HCT116 (cell line): Measurements from ENCODE around the gene AUTS2. TPM values are rescaled to one million over a fixed set of nuclear protein-coding genes. Genes with fewer than 3 reads are reported as not detected.

Experiments
- ATAC-seq: fragments of 200-7000 bp; cut with Tn5 transposase; 2 replicates; pipeline ENCODE4 v1.9.1; 2020; ENCODE audit warnings: mild to moderate bottlenecking, moderate library complexity
- BruUV-seq: library from RNA; stranded (reverse); fragments of 400-500 nt; replicated peaks from 2 replicates; lab custom pipeline; 2021; lab: Mats Ljungman, UMichigan
- CTCF ChIA-PET: fragments of 300-600 bp; sonication (Branson Sonifier 250); formaldehyde crosslinking; loops from one replicate; lab custom pipeline; 2021; ENCODE audit warnings: antibody characterized with exemption; lab: Charles Lee
- POLR2A ChIA-PET: fragments of 300-600, 350-600 bp; sonication (Branson Sonifier 250); formaldehyde crosslinking; loops from one replicate; lab custom pipeline; 2021; ENCODE audit warnings: antibody characterized with exemption; lab: Charles Lee
- RAD21 ChIA-PET, 2 experiments: fragments of 300-600 bp; sonication (Branson Sonifier 250); formaldehyde crosslinking; loops; one replicate each; lab custom pipeline; 2023; ENCODE audit warnings: low total read pairs in 2 of 2; ENCODE audit not compliant: uncharacterized antibody in 2 of 2, unreplicated experiment in 2 of 2, low non-redundant PET in 1 of 2; lab: Charles Lee
- DNase-seq: peaks from one replicate; pipeline ENCODE4 v3.0.0-alpha.2; 2010; ENCODE audit warnings: low read depth, low spot score
- H2AFZ ChIP-seq: fragments of 200-600 bp; shearing (Covaris generic), sonication (generic); 2 replicates; pipeline ENCODE4 v1.6.1; 2017; ENCODE audit warnings: low read depth, mixed run types, mixed read lengths, antibody characterized with exemption, low read length; ENCODE audit not compliant: poor library complexity, severe bottlenecking
- H3K27ac ChIP-seq: 2 replicates; pipeline ENCODE4 v1.5.1; 2012; ENCODE audit warnings: low read depth, low read length
- H3K27me3 ChIP-seq: fragments of 200-600 bp; sonication (generic); 2 replicates; pipeline ENCODE4 v1.6.1; 2016; ENCODE audit warnings: mixed run types, low read length, mixed read lengths; ENCODE audit not compliant: insufficient read depth
- H3K36me3 ChIP-seq, 2 experiments: fragments of 200-500 bp in 1 of 2; fragments of 200-600 bp in 1 of 2; sonication (Bioruptor generic) in 1 of 2; sonication (generic) in 1 of 2; 2 replicates each; pipeline versions ENCODE4 v1.5.1 to v1.6.1; 2014 to 2016; ENCODE audit warnings: low read length in 2 of 2, inconsistent platforms in 1 of 2, mixed read lengths in 1 of 2, mixed run types in 1 of 2; ENCODE audit not compliant: insufficient read depth in 2 of 2, control insufficient read depth in 1 of 2
- H3K4me1 ChIP-seq, 2 experiments: fragments of 200-600 bp in 1 of 2; sonication (generic) in 1 of 2; 2 replicates each; pipeline versions ENCODE4 v1.5.1 to v1.6.1; 2012 to 2017; ENCODE audit warnings: low read length in 2 of 2, inconsistent platforms in 1 of 2, mild to moderate bottlenecking in 1 of 2, mixed read lengths in 1 of 2, mixed run types in 1 of 2, moderate library complexity in 1 of 2; ENCODE audit not compliant: insufficient read depth in 2 of 2, control insufficient read depth in 1 of 2
- H3K4me2 ChIP-seq: fragments of 200-600 bp; sonication (generic); 2 replicates; pipeline ENCODE4 v1.6.1; 2017; ENCODE audit warnings: mixed run types, low read length, mixed read lengths
- H3K4me3 ChIP-seq, 2 experiments: fragments of 200-600 bp in 1 of 2; sonication (generic) in 1 of 2; replicated peaks in 1 of 2; 2 replicates each; pipeline ENCODE4 v1.5.1; 2011 to 2016; ENCODE audit warnings: low read length in 2 of 2, control low read depth in 1 of 2, low read depth in 1 of 2, mild to moderate bottlenecking in 1 of 2, mixed read lengths in 1 of 2, mixed run types in 1 of 2
- H3K79me2 ChIP-seq: fragments of 200-600 bp; sonication (generic); 2 replicates; pipeline ENCODE4 v1.6.1; 2017; ENCODE audit warnings: mild to moderate bottlenecking, mixed run types, low read length, moderate library complexity, mixed read lengths; ENCODE audit not compliant: insufficient read depth
- H3K9ac ChIP-seq: fragments of 200-600 bp; sonication (generic); 2 replicates; pipeline ENCODE4 v1.6.1; 2016; ENCODE audit warnings: low read length, mixed read lengths
- H3K9me2 ChIP-seq: fragments of 200-600 bp; sonication (generic), shearing (Covaris generic); 2 replicates; pipeline ENCODE4 v1.6.1; 2017; ENCODE audit warnings: mixed run types, mild to moderate bottlenecking, moderate library complexity; ENCODE audit not compliant: insufficient read depth
- H3K9me3 ChIP-seq, 2 experiments: fragments of 200-500 bp in 1 of 2; fragments of 200-600 bp in 1 of 2; sonication (Bioruptor generic) in 1 of 2; sonication (generic) in 1 of 2; 2 replicates each; pipeline ENCODE4 v1.6.1; 2014 to 2017; ENCODE audit warnings: low read length in 2 of 2, mixed read lengths in 2 of 2, inconsistent platforms in 1 of 2, low read depth in 1 of 2, mild to moderate bottlenecking in 1 of 2, mixed run types in 1 of 2, moderate library complexity in 1 of 2; ENCODE audit not compliant: control insufficient read depth in 1 of 2, insufficient read depth in 1 of 2
- H4K20me1 ChIP-seq: fragments of 200-600 bp; sonication (generic), shearing (Covaris generic); 2 replicates; pipeline ENCODE4 v1.6.1; 2017; ENCODE audit warnings: mixed run types, mild to moderate bottlenecking, moderate library complexity; ENCODE audit not compliant: insufficient read depth
- CEBPB ChIP-seq: IDR thresholded peaks from 2 replicates; pipeline ENCODE4 v1.6.1; 2012; ENCODE audit warnings: low read depth
- CTCF ChIP-seq, 3 experiments: fragments of 200-600 bp in 1 of 3; sonication (generic) in 1 of 3; IDR thresholded peaks in 2 of 3; conservative IDR thresholded peaks in 1 of 3; 2 replicates each; pipeline ENCODE4 v1.5.1; 2012 to 2017; ENCODE audit warnings: low read depth in 2 of 3, low read length in 2 of 3, antibody characterized with exemption in 1 of 3, borderline replicate concordance in 1 of 3, control low read depth in 1 of 3, mild to moderate bottlenecking in 1 of 3, mixed read lengths in 1 of 3, mixed run types in 1 of 3, moderate library complexity in 1 of 3; ENCODE audit not compliant: insufficient read depth in 1 of 3
- EGR1 ChIP-seq: IDR thresholded peaks from 2 replicates; pipeline ENCODE4 v1.6.1; 2012; ENCODE audit warnings: low read depth
- ELF1 ChIP-seq: IDR thresholded peaks from 2 replicates; pipeline ENCODE4 v1.6.1; 2012; ENCODE audit warnings: low read depth, borderline replicate concordance
- EZH2 ChIP-seq: fragments of 200-600 bp; sonication (generic); IDR thresholded peaks from 2 replicates; pipeline ENCODE4 v1.6.1; 2017; ENCODE audit warnings: antibody characterized with exemption, mixed run types
- EZH2phosphoT487 ChIP-seq: fragments of 200-600 bp; IDR thresholded peaks from 2 replicates; pipeline ENCODE4 v1.6.1; 2018; ENCODE audit warnings: antibody characterized with exemption, borderline replicate concordance
- POLR2A ChIP-seq: IDR thresholded peaks from 2 replicates; pipeline ENCODE4 v1.7.0; 2011; ENCODE audit warnings: borderline replicate concordance; ENCODE audit not compliant: insufficient read depth, insufficient read length; ENCODE audit errors: extremely low read depth
- POLR2AphosphoS5 ChIP-seq: IDR thresholded peaks from 2 replicates; pipeline ENCODE4 v1.6.1; 2011; ENCODE audit warnings: mild to moderate bottlenecking, low read depth, low read length, moderate library complexity
- REST ChIP-seq: IDR thresholded peaks from 2 replicates; pipeline ENCODE4 v1.6.1; 2012; ENCODE audit warnings: low read depth
- SIN3A ChIP-seq: IDR thresholded peaks from 2 replicates; pipeline ENCODE4 v1.6.1; 2012; ENCODE audit warnings: low read depth
- SP1 ChIP-seq: IDR thresholded peaks from 2 replicates; pipeline ENCODE4 v1.6.1; 2012; ENCODE audit warnings: low read depth
- SRF ChIP-seq: IDR thresholded peaks from 2 replicates; pipeline ENCODE4 v1.6.1; 2012; ENCODE audit warnings: low read depth
- TCF7L2 ChIP-seq: IDR thresholded peaks from 2 replicates; pipeline ENCODE4 v1.7.0; 2011; ENCODE audit warnings: borderline replicate concordance, inconsistent platforms; ENCODE audit not compliant: insufficient read depth, insufficient read length; ENCODE audit errors: extremely low read depth
- ZBTB33 ChIP-seq: IDR thresholded peaks from 2 replicates; pipeline ENCODE4 v1.6.1; 2011; ENCODE audit warnings: mild to moderate bottlenecking, low read length, moderate library complexity; ENCODE audit not compliant: insufficient replicate concordance; ENCODE audit errors: extremely low read depth
- ZFX ChIP-seq: fragments of 450-650 bp; IDR thresholded peaks from 2 replicates; pipeline ENCODE4 v1.6.1; 2017
- ZNF274 ChIP-seq: fragments of 200-500 bp; sonication (Bioruptor generic); IDR thresholded peaks from 2 replicates; pipeline ENCODE4 v1.6.1; 2014; ENCODE audit warnings: mild to moderate bottlenecking, low read depth, low read length, inconsistent platforms
- intact Hi-C: fragments of 100-400 bp; cut with micrococcal nuclease; formaldehyde crosslinking; loops from 2 replicates; pipeline ENCODE4 v1.10.0; 2022
- total RNA-seq: library from RNA; stranded (reverse); gene quantifications from one replicate; pipeline ENCODE4 v1.2.1, GENCODE V29; 2021; ENCODE audit not compliant: unreplicated experiment

The AUTS2 gene
- total RNA-seq, 1 experiment from 2014 or later = 0.93 TPM

- no peak for ATAC-seq
- Histone ChIP-seq H3K79me2 (no peaks in the 10 kb centered on the region), H3K4me1 (no peaks in the 10 kb centered on the region), H3K27me3 (no peaks in the 10 kb centered on the region), H4K20me1 (no peaks in the 10 kb centered on the region), H3K9me3 (peaks cover 5 to 27% of the 10 kb centered on the region in 2 experiments; a peak in 2 of 4 replicates), H3K4me3 (no peak overlapping the region), H3K36me3 (no peaks in the 10 kb centered on the region), H2AFZ (no peak overlapping the region), H3K9ac (no peak overlapping the region), H3K27ac (no peak overlapping the region), H3K4me2 (no peak overlapping the region), H3K9me2 (no peaks in the 10 kb centered on the region)
- RAD21 ChIA-PET = no interaction called here
- POLR2A ChIA-PET = no interaction called here
- intact Hi-C loops = no loop called here
- DNase-seq = no peak
- TF ChIP-seq REST = no peak
- TF ChIP-seq POLR2A = no peak
- no peak for TF ChIP-seq POLR2AphosphoS5
- TF ChIP-seq EZH2phosphoT487 = no peak
- TF ChIP-seq EGR1 = no peak
- TF ChIP-seq SIN3A = no peak
- no peak for TF ChIP-seq ZBTB33
- no peak for TF ChIP-seq ZNF274
- TF ChIP-seq TCF7L2 = no peak
- TF ChIP-seq ELF1 = no peak
- no peak for TF ChIP-seq ZFX
- TF ChIP-seq EZH2 = no peak
- no peak for TF ChIP-seq SRF
- no peak for TF ChIP-seq CTCF (IDR thresholded peaks at IDR 0.05 in 2 of 3, conservative IDR thresholded peaks at IDR 0.05 in 1 of 3; ENCODE audit: borderline replicate concordance in 1 of 3, insufficient read depth in 1 of 3, low read depth in 2 of 3, low read length in 2 of 3)
- TF ChIP-seq CEBPB = no peak
- no peak for TF ChIP-seq SP1
- no TSS peak for BruUV-seq
- CTCF ChIA-PET = no interaction called here
Measured at GRCh38 chr7:69860941-69861622, 262.8 kb downstream of the AUTS2 start.
